GM10266 (cell line): ENCODE results near the gene TRIM40.

Source experiments
- DNase-seq: peaks from one replicate; pipeline ENCODE4 v3.0.0; 2012; ENCODE audit errors: extremely low spot score
- TF ChIP-seq, protein P1 (sequence below): IDR thresholded peaks from 2 replicates; pipeline ENCODE4 v1.5.1; 2012; ENCODE audit warnings: mild to moderate bottlenecking, low read depth; ENCODE audit not compliant: control insufficient read depth, insufficient read depth; ENCODE audit errors: missing control alignments

TRIM40 gene

DNA sequence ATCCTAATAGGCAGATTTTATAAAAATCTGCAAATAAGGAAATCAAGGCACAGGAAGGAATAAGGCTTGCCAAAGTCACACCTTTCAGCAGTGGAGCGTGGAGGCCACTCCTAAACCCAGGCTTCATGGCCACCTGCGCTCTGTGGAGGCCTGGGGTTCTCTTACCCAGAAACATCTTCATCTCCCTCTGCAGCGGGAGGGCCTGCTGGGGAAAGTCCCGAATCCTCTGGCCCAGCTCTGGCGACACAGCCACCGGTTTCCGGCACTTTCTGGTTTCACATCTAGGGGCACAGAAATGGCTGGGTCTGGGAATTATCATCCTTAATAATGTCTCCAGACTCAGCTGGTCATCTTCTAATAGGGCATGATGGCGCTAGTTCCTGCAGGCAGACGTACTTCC lies 20.8 kb downstream of the TRIM40 start:
- DNase-seq: no peak
- TF ChIP-seq, protein P1, sequence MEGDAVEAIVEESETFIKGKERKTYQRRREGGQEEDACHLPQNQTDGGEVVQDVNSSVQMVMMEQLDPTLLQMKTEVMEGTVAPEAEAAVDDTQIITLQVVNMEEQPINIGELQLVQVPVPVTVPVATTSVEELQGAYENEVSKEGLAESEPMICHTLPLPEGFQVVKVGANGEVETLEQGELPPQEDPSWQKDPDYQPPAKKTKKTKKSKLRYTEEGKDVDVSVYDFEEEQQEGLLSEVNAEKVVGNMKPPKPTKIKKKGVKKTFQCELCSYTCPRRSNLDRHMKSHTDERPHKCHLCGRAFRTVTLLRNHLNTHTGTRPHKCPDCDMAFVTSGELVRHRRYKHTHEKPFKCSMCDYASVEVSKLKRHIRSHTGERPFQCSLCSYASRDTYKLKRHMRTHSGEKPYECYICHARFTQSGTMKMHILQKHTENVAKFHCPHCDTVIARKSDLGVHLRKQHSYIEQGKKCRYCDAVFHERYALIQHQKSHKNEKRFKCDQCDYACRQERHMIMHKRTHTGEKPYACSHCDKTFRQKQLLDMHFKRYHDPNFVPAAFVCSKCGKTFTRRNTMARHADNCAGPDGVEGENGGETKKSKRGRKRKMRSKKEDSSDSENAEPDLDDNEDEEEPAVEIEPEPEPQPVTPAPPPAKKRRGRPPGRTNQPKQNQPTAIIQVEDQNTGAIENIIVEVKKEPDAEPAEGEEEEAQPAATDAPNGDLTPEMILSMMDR: no peak

DNA sequence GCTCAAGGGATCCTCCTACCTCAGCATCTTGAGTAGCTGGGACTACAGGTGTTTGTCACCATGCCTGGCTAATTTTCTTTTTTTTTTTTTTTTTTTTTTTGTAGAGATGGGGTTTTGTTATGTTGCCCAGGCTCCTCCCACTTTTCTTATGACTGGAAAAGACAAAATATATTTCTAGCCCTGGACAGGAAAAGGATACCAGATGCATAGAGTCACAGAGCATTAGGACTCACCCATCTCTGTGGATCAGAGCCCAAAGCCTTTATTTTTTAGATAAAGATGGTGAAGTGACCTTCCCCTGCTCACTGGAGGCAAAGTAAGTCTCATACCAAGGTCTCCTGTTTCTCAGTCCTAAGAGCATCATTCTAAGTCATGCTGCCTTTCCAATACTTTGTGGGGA lies 21.6 kb downstream of the TRIM40 start:
- TF ChIP-seq, protein P1: no peak
- no peak for DNase-seq

DNA sequence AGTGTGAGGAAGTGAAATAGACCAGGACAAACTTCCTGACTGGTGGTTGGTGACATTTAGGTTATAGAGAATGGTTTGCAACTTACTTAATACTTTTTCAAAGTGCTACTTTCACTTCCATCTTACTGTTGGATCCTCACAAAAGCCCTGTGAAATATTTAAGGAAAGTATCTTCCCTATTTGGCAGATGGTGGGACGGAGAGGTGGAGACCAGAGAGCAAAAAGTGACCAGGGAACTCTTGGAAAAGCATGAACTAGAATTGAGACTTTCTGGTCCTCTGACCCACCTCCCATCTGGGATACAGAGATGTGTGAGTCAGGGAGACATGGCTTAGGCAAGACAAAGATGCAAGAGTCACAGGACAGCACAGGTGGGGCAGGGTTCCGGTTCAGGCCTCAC lies 22.1 kb downstream of the TRIM40 start:
- TF ChIP-seq, protein P1: no peak
- DNase-seq: no peak

DNA sequence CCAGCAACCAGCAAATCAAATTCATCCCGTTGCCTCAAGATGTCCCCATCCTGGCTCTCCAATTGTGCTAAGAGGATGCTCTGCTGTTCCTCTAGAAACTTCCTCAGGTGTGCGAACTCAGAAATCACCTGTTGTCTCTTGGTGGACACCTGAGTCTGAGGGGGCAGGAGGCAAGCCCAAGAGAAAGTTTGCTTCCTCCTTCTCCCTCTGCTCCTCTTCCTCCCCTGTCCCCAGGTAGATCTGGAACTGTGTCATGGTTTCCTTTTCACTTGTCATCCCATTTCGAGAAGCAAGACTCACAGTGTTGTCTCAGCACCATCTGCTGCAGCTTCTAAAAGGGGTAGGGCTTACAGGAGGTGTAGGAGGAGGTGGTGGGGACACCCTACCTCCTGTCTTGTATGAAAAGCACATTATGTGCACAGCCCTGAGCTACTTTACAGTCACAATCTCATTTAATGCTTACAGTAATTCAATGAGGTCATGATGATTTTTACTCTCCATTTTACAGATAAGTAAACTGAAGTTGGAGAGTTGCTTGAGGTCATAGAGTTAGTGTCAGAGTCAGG lies 22.6 kb downstream of the TRIM40 start:
- TF ChIP-seq, protein P1: no peak
- DNase-seq: no peak

DNA sequence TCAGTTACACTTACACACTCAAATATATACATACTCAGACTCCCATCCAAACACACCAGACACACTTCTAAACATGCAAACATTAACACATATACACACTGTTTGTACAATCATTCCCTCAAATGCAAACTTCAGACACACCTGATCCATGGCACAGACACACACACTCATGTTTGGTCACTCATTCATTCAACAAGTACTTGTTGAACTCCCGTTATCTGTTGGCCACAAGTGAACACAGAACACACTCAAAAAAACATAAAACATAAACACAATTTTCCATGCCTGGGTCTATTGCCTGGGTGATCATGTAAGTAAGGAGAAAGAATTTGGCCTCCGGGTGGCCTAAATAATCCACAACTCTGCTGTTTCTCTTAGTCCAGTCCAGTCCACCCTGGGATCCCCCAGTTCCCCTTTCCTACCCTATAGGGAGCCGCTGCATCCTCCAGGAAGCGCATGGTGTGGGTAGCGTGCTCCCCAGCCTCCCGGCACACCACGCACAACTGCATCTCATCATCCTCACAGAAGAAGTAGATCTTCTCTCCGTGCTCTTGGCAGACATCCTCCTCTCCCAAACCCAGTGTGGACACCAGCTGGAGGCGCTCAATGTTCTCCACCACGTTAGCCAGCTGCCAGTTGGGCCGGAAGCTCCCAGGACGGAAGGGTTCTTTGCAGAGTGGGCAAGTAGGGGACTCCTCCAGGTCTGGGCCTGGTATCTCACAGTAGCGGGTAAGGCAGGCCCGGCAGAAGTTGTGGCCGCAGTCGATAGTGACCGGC lies 24.3 kb downstream of the TRIM40 start:
- TF ChIP-seq, protein P1: no peak
- DNase-seq: no peak

DNA sequence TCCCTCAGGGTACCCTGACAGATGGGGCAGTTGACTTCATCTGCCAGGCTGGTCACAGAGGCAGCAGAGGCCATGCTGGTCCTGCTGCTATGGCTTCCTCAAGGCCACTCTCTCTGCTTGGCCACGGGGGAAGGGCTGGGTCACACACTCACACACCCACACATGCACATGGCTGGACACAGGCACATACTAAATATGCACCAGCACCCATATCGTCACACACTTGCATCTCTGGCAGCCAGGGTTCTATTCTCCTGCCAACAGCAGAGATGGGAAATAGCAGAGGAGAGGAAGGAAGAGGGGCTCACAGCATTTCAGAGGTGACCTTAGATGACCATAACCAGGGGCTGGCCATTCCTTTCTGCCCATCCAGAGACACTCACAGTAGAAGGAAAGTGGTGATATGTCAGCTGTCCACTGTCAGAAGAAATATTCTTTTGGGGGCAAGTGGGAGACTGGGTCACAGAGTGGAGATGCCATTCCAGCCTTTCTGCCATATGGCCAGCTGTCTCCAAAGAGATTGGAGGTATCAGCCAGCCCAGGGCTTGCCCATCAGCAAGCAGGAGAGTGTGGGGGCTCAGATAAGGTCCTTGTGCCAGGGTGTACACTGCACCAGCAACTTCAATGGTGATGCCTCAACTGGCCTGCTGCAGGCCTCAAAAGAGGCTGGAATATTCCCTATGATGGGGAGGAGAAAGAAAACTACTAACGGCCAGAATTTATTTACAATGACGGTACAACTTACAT lies 25.0 kb downstream of the TRIM40 start, which contains the start of gene TRIM10:
Gene TRIM10, minus strand, starts transcription at position 427 of the 747 bp plus-strand sequence. Its CDS starts 353 bp downstream, at position 74.
- TF ChIP-seq, protein P1: no peak
- no peak for DNase-seq
